Measurements from ENCODE around the gene HS3ST3A1. TPM values are rescaled to one million over a fixed set of nuclear protein-coding genes. Genes with fewer than 3 reads are reported as not detected.

HS3ST3A1 gene
- total and polyA plus RNA-seq, 10 donors, result 1.9 to 25.9 (median 16.4) TPM

DNA sequence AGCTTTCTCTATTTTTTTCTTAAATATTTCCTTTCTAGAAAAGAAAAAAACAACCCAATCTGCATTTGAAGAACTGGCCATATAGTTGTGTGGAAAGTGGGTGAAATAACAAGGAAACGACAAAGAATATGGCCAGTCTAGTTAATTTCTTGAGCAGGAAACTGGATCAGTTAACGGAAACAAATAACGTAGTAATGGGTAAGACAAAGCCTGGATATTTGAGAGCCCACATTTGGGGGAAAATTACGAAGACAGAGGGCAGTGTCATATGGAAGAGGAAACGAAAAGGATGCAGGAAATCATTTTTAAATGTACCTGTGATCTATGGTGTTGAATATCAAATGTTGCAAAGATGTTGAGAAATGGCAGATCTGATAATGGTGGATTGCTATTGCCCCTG, 78.6 kb downstream of the HS3ST3A1 start:
- H3K4me3 ChIP-seq, result no peak overlapping the region
- intact Hi-C loops (cut with DNase I; ENCODE audit: low total_unique reads), result no loop called here
- WGBS, 5 donors, result 79 to 92% (median 84%) methylated on average over 5 of the region's 5 CpGs
- H3K27ac ChIP-seq, result no peak overlapping the region
- no peaks in the 10 kb centered on the region for H3K36me3 ChIP-seq
- H3K9me3 ChIP-seq, result no peaks in the 10 kb centered on the region
- H3K4me1 ChIP-seq, result peaks cover 0 to 16% (median 7%) of the 10 kb centered on the region in 6 donors
- DNase-seq, result no peak
- H3K27me3 ChIP-seq (replicated peaks in 1 of 7), result no peaks in the 10 kb centered on the region
- TF ChIP-seq POLR2A (IDR thresholded peaks at IDR 0.05) (no peak), POLR2AphosphoS5 (IDR thresholded peaks at IDR 0.05) (no peak), CTCF (IDR thresholded peaks at IDR 0.05 in 8 of 11, conservative IDR thresholded peaks at IDR 0.05 in 3 of 11) (no peak)

DNA sequence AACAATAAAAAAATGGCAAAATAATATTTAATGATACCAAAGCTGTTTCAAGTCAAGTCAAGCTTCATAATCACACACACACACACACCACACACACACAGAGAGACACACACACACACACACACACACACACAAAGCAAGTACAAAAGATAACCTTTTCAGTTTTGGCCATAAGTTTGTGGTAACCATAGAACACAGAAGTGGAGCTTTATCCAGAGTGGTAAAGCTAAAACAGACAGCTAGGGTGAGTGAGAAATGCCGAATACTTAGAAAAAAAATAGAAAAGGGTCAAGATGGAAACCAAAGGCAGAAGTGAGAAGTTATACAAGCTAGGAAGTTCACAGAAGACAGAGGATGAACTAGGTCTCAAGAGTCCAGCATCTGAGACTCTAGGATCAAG, 79.0 kb downstream of the HS3ST3A1 start:
- H3K36me3 ChIP-seq, result no peaks in the 10 kb centered on the region
- no peak overlapping the region for H3K4me3 ChIP-seq
- H3K27me3 ChIP-seq (replicated peaks in 1 of 7), result no peaks in the 10 kb centered on the region
- no peak for DNase-seq
- no peak for TF ChIP-seq CTCF (IDR thresholded peaks at IDR 0.05 in 8 of 11, conservative IDR thresholded peaks at IDR 0.05 in 3 of 11)
- TF ChIP-seq POLR2A (IDR thresholded peaks at IDR 0.05), result no peak
- no peak for TF ChIP-seq POLR2AphosphoS5 (IDR thresholded peaks at IDR 0.05)
- WGBS, 5 donors, result 77 to 88% (median 85%) methylated on average over 1 of the region's 1 CpG
- intact Hi-C loops (cut with DNase I; ENCODE audit: low total_unique reads), result no loop called here
- H3K9me3 ChIP-seq, result no peaks in the 10 kb centered on the region
- no peak overlapping the region for H3K27ac ChIP-seq
- peaks cover 0 to 16% (median 7%) of the 10 kb centered on the region in 6 donors for H3K4me1 ChIP-seq

GRCh38 chr17:13521784-13522183, 79.9 kb downstream of the HS3ST3A1 start:
- no peak for DNase-seq
- Histone ChIP-seq H3K9me3 (no peaks in the 10 kb centered on the region), H3K4me1 (peaks cover 0 to 16% (median 7%) of the 10 kb centered on the region in 6 donors), H3K36me3 (no peaks in the 10 kb centered on the region), H3K4me3 (no peak overlapping the region), H3K27ac (no peak overlapping the region), H3K27me3 (replicated peaks in 1 of 7) (no peaks in the 10 kb centered on the region)
- TF ChIP-seq POLR2A (IDR thresholded peaks at IDR 0.05) (no peak), CTCF (IDR thresholded peaks at IDR 0.05 in 8 of 11, conservative IDR thresholded peaks at IDR 0.05 in 3 of 11) (no peak), POLR2AphosphoS5 (IDR thresholded peaks at IDR 0.05) (no peak)
- WGBS, 5 donors, result 70 to 87% (median 81%) methylated on average over 4 of the region's 4 CpGs
- intact Hi-C loops (cut with DNase I; ENCODE audit: low total_unique reads), result no loop called here

- H3K27ac ChIP-seq, result no peak overlapping the region
- no peaks in the 10 kb centered on the region for H3K36me3 ChIP-seq
- H3K9me3 ChIP-seq, result no peaks in the 10 kb centered on the region
- no peak for DNase-seq
- intact Hi-C loops (cut with DNase I; ENCODE audit: low total_unique reads), result no loop called here
- peaks cover 0 to 15% (median 6%) of the 10 kb centered on the region in 6 donors for H3K4me1 ChIP-seq
- WGBS, 5 donors, result 86 to 92% (median 91%) methylated on average over 6 of the region's 6 CpGs
- no peak overlapping the region for H3K4me3 ChIP-seq
- H3K27me3 ChIP-seq (replicated peaks in 1 of 7), result no peaks in the 10 kb centered on the region
- TF ChIP-seq POLR2AphosphoS5 (IDR thresholded peaks at IDR 0.05), result no peak
- TF ChIP-seq CTCF (IDR thresholded peaks at IDR 0.05 in 8 of 11, conservative IDR thresholded peaks at IDR 0.05 in 3 of 11), result no peak
These were observed 80.7 kb downstream of the HS3ST3A1 start for GRCh38 chr17:13520899-13521572.
